Measurements from ENCODE around the gene CLDN17.

Gene CLDN17, protein sequence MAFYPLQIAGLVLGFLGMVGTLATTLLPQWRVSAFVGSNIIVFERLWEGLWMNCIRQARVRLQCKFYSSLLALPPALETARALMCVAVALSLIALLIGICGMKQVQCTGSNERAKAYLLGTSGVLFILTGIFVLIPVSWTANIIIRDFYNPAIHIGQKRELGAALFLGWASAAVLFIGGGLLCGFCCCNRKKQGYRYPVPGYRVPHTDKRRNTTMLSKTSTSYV

GRCh38 chr21:30166705-30167104 lies at the start of gene CLDN17:
CLDN17 (minus strand) TSS chr21:30166805; CDS start chr21:30166617, 188 bp downstream.
- DNase-seq (ENCODE audit: low read depth in 1 of 2, low spot score in 1 of 2), result no peak

DNA sequence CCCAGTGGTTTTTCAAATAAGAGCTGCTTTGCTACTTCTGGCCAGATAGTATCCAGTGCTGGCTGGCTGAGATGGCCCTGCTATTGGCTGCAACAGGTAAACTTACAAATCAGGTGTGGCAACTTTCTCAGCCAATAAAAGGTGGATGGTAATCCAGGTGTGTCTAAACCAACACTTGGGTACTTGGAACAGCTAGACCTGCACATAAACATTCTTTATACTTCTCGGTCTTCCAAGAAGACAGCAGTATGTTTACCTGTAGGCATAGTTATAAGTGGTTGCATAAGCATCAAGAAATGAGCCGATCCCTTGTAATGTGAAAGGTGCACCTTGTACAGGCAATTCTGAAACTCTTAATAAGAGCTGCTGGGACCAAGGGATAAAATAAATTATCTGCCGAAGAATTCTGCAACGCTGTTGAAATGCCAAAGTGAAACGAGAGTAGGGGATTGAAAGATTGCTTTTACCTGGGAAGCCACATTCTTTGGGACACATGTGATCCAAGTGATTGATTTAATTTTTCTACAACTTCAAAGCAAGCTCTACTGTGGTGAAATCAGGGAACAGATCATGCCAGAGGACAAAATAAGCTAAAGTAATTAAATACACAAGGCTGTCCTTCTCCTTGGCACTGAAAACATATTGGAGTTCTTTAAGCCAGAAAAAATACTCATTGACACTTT lies 49.6 kb upstream of the CLDN17 start, which contains the start of gene CLDN8:
Gene CLDN8, minus strand, starts transcription at position 57 of the 683 bp plus-strand sequence. CDS start 172 bp downstream, outside the sequence.
- DNase-seq (ENCODE audit: low read depth in 1 of 2, low spot score in 1 of 2), result no peak

DNA sequence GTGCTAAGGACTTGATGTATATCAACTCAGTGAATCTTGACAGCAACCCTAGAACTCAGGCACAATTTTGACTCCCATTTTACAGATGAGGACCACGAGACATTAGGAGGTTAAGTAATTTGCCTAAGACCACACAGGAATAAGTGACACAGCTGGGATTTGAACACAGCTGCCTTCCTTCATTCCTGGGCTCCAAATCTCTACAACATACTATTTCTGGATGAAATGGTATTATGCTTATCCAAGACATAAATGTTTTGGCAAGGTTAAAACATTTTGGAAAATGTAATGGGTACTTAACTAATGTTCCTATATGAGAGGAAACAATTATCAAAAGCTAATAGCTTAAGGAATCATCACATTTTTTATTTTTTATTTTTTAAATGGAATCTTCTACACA lies 44.5 kb upstream of the CLDN17 start:
- DNase-seq (ENCODE audit: low read depth in 1 of 2, low spot score in 1 of 2), result no peak

- no peak for DNase-seq (ENCODE audit: low read depth in 1 of 2, low spot score in 1 of 2)
Observed at GRCh38 chr21:30209601-30210000, 43.0 kb upstream of the CLDN17 start.

DNA sequence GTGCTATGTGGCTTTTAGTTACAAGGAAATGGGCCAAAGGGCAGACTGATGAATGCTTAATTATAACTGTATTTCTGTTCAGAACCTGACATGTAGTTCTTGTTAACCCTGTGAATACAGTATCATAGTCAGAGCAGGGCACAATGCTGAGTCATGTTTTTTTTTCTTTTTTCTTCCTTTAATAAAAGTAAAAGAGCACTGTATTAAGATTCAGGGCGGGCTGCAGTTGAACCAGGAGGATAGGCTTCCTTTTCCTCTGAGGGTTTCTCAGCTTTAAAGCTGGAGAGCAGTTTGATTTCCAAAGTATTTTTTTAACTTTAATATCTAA lies 40.6 kb upstream of the CLDN17 start:
- DNase-seq (ENCODE audit: low read depth in 1 of 2, low spot score in 1 of 2), result no peak

DNA sequence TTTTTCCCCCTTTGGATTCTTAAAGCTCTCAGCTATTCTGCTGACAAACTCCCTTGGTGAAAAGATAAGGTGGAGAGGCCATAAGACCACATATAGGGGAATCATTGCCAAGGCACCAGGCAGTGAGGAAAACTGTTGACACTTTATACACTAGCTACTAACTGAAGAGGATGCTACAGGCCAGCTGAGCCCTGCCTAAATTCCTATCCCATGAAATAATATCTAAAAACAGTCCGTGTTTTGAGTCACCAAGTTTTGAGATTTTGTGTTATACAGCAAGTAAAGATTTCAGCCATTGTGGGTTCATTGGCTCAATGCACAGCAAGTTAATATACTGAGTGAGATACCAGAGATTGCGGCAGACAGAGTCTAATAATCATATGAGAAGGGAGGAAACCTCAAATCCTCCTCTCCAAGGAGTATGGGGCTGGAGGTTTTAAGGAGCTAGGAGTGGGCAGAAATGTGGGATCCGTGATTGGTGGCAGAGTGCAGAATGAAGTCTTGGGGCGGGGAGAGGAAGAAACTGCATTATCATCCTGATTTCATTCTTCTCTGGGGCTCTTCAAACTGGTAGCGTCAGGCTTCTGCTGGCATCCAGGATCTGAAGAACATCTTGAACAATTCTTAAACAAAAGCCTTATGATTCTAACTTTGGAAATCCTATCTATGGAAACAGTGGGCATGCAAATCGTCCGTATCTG lies 40.1 kb upstream of the CLDN17 start:
- no peak for DNase-seq (ENCODE audit: low read depth in 1 of 2, low spot score in 1 of 2)

GRCh38 chr21:30200000-30200399 lies 33.4 kb upstream of the CLDN17 start:
- no peak for DNase-seq (ENCODE audit: low read depth in 1 of 2, low spot score in 1 of 2)

DNA sequence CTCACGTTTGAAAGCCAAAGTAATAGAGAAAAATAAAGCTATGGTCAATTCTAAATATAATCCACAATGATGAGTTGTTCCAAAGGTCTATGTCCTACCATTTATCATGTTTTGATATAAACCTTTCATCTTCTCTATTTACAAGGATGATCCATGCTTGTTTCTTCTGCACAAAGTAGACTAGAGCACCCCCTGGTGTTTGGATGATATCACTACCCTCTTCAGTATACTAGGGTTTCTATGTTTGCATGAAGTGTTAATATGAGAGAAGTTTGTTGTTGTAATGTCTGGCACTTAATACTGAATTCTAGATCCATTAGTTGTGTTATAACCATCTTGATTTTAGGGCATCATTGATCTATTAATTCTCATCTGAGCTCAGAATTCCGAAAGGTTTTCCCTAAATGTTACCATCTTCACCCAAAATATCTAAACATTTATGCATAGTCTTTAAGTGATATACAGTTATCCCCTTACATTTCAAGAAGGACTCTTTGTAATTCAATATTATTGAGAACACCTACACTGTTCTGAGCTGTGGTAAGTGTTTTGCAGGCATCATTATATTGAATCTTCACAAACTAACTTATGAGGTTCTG lies 28.2 kb upstream of the CLDN17 start:
- no peak for DNase-seq (ENCODE audit: low read depth in 1 of 2, low spot score in 1 of 2)

GRCh38 chr21:30193201-30193600 lies 26.6 kb upstream of the CLDN17 start:
- no peak for DNase-seq (ENCODE audit: low read depth in 1 of 2, low spot score in 1 of 2)

- DNase-seq (ENCODE audit: low read depth in 1 of 2, low spot score in 1 of 2), result no peak
Observed at GRCh38 chr21:30190554-30190953, 23.9 kb upstream of the CLDN17 start.

- no peak for DNase-seq (ENCODE audit: low read depth in 1 of 2, low spot score in 1 of 2)
Observed at GRCh38 chr21:30189773-30190172, 23.2 kb upstream of the CLDN17 start.

GRCh38 chr21:30186242-30186641 lies 19.6 kb upstream of the CLDN17 start:
- no peak for DNase-seq (ENCODE audit: low read depth in 1 of 2, low spot score in 1 of 2)

- no peak for DNase-seq (ENCODE audit: low read depth in 1 of 2, low spot score in 1 of 2)
Observed at GRCh38 chr21:30168086-30168485, 1.5 kb upstream of the CLDN17 start.

- DNase-seq (ENCODE audit: low read depth in 1 of 2, low spot score in 1 of 2), result no peak
Observed at GRCh38 chr21:30166171-30166570, 434 bp downstream of the CLDN17 start.

DNA sequence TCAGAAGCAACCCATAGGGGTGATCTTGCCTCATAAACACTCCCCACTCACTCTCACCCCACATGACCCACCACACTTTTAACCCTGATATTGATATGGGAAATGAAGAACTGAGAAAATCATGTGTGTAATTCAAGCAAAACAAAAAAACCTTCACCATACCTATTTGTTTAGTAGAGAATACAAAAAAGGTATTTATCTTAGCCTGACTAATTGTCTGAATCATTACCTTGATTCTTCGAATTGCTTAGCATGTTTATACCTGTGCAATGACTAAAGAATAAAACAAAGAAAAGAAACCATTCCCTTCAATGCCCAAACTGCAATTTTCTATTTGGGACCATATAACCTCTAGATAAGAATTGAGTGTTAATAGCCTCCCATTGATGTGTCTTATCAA lies 1.8 kb downstream of the CLDN17 start:
- DNase-seq (ENCODE audit: low read depth in 1 of 2, low spot score in 1 of 2), result no peak

DNA sequence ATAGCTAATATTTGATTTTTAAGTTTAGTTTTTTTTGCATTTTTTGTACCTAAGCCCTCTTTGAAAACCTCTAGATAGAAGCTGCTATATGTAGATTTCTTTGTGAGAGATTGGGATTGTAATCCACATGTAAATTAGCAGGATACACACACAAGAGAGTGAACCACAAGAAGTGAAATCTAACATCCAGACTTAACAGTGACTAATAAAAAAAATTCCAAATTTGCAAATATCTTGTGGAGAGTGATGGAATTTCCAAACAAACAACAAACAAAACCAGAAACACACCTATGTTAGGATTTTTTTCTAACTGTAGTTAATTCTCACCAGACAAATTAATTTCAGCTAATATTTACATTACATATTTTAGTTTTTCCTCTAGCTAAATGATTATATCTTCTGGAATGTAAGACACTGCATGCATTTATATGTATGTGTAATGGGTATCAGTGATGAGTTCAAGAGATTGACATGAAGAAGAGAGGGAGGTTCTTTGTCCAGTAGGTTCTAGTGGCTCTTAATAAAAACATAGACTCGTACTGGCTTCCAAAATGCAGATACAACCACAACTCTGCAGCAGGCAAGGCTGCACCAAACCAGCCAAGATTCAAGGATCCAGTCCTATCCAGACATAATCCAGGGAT lies 12.8 kb downstream of the CLDN17 start:
- DNase-seq (ENCODE audit: low read depth in 1 of 2, low spot score in 1 of 2), result no peak

DNA sequence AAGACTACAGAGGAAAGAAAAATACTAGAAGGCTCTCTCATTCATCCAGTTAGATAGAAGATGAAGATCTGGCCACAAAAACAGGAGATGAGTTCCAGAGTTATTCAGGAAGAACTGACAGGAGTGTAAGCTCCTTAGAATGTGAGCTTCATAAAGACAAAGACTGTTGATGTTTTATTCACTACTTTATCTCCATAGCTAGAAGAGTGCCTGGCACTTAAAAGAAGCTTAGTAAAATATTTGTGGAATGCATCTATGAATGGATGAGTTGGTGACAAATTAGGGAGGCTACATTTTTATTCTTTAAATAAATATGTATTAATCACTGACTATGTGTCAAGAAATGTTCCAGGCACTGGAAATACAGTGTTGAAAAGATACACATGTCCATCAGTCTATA lies 13.8 kb downstream of the CLDN17 start:
- DNase-seq (ENCODE audit: low read depth in 1 of 2, low spot score in 1 of 2), result no peak

DNA sequence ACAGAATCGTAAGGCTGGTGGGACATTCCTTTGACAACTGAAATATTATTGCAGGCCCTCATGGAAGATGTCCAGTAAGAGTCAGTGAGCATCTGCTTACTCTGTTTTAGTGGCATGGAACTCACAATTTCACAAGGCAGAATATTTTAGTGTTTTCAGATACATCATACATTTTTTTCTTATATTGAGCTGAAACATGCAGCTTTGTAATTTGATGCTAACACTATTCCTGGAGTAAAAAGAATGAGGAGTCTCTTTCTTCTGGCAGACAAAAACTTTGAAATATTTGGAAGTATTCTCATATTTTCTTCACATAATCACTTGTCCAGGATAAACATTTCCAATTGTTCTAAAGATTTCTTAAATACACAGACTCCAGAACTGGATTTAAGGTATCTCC lies 17.7 kb downstream of the CLDN17 start:
- DNase-seq (ENCODE audit: low read depth in 1 of 2, low spot score in 1 of 2), result no peak

DNA sequence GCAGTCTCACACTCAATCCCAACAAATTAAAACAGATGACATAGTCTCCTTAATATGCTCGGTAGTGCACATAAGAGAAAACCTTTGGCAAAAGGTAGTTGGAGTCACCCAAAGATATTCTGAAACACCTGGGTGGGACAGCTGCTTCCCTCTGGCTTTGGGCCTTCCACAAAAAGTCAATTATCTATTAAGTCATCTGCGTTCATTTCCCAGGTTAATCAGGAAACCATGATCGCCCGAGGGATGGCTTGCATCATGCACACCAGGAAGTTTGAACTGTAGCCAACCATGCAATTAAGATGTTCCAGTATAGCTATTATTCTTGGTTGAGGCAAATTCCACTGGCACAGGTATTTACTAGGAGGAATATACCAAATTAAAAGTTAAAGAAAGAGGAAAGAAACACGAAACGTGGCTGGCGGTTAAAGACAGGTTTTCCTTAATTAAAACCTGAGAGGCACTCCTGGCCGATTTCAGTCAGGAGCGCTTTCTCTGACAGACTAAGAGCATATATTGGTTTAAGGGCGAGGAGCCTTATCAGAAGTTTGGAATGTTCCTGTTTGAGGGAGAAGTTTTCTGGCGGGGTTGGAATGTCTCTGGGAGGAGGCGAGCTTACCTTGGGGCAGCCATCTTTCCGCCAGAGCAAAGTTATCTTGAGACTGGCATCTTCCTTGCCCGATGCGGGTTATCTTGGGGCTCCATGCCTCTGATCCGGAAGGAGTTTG lies 19.9 kb downstream of the CLDN17 start:
- no peak for DNase-seq (ENCODE audit: low read depth in 1 of 2, low spot score in 1 of 2)

GRCh38 chr21:30138483-30138882 lies 28.1 kb downstream of the CLDN17 start:
- DNase-seq (ENCODE audit: low read depth in 1 of 2, low spot score in 1 of 2), result no peak

DNA sequence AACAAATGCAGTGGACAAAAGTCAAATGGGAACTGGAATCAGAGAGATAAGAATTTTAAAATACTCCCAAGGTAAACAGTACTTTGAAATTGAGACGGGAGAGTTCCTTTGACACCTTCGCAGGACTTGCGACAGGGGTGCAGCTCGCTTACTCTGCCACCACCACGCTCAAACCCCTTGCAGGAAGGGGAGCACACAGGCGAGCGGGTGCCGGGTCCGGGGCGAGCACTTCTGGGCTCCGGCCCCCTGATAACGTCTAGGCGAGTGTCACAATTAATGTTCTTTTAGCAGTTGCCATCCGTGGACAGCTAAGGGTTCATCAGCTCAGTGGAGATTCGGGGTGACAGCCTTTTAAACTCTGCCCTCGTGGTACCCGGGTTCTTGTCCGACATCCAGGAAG lies 37.4 kb downstream of the CLDN17 start:
- no peak for DNase-seq (ENCODE audit: low read depth in 1 of 2, low spot score in 1 of 2)

Measured in stimulated activated CD4-positive, alpha-beta T cell treated with anti-CD3 and anti-CD28 coated beads, Interleukin-15, amount 100 ng/mL, for 1 hour (primary cell).